ENCODE measurements around the gene HTT. TPM values are rescaled to one million over a fixed set of nuclear protein-coding genes. Genes with fewer than 3 reads are reported as not detected.

HTT gene
- total RNA-seq, 1 experiment from 2014 or later: 10.4 TPM

- no peak for DNase-seq (ENCODE audit: low read depth)
These were observed 188.8 kb downstream of the HTT start for GRCh38 chr4:3263053-3263875.

GRCh38 chr4:3263876-3264193 is 189.4 kb downstream of the HTT start:
- no peak for DNase-seq (ENCODE audit: low read depth)

DNA sequence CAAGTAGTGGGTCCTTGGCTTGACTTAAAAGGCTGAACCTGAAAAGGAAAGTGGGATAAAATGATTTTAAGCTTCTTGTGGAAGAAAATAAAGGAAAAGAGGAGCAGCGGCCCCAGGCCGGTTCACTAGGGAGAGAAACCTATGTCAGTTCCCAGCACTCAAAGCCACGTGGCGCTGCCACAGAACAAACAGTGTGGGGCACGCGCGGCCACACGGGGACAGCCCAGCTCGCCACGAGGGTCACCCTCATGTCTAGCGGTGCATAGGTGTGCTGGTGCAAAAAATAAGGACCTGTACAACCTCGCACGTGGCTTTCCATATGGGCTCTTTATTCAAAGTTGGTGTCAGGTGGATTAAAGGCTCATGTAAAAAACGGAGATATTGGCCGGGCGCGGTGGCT is 191.6 kb downstream of the HTT start:
- no peak for DNase-seq (ENCODE audit: low read depth)

DNA sequence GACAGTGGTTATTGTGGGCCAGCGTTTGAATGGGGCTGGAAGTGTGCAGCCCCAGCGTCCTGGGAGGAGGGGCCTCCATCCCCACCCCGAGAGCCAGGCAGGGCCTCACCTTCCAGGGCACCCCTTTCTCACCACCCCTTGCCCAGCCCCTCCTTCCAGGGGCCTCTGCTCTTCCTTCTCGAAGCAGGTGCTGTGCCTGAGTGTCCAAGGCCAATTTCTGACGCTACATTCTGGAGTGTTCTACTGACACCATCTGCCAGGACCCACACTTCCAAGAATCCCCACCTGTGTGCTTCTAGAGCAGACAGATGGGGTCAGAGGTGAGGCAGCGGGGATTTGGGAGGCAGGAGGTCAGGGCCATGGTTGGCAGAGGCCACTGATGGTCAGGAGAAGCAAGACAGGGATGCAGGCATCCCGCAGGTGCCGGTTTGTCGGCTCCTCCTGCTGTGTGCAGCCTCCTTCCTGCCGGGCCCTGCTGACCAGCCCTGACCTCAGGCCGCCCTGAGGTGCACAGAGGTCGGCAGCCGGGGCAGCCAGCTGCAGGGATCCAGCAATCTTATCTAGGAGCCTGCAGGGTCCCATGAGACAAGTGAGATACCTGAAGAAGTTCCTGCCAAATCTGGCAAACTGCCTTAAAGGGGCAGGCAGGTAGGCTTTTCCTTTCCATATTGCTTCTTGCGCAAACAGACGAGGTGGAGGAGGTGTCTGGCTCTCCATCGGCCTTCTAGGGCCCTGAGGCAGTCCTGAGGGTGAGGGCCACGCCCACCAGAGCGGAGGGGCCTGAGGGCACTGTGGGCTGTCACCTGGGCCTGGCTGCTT is 193.3 kb downstream of the HTT start:
- no peak for DNase-seq (ENCODE audit: low read depth)

GRCh38 chr4:3268395-3269104 is 194.1 kb downstream of the HTT start:
- DNase-seq (ENCODE audit: low read depth): no peak

- no peak for DNase-seq (ENCODE audit: low read depth)
These were observed 194.8 kb downstream of the HTT start for GRCh38 chr4:3269105-3269927.

DNA sequence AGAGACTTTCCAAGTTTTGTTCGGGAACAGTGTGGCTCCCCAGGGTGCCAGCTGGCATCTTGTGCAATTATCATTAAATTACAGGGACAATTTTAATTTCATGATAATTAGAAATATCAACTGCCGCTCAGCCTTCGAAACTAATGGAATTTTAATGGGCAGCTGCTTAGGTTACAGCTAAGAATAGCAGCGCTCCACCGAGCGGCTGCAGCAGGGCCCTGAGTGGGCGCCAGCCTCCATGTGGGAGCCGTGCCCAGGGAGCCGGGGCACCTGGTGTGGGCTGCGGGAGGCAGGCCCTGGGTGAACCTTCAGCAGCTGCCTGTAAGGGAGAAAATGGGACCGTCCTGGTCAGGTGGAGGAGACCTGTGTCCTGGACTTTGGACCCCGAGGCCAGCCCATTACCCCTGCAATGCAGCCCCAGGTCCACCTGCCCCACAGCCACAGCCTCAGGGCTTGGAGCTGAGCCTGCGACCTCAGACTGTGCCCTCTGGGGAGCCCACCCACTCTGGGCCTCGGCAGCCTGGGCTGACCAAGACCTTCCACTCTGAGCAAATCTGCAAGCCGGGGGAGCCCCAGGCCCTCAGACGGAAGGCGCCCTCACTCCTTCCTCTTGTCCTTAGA is 195.6 kb downstream of the HTT start:
- no peak for DNase-seq (ENCODE audit: low read depth)

DNA sequence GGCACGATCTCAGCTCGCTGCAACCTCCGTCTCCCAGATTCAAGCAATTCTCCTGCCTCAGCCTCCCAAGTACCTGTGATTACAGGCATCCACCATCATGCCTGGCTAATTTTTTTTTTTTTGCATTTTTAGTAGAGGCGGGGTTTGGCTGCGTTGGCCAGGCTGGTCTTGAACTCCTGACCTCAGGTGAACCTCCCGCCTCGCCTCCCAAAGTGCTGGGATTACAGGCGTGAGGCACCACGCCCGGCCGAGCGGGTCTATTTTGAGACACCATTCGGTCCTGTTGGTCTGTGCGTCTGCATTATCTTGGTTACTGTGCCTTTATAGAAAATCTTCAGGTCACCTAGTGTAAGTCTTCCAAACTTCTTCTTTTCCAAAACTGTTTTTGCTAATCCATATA is 196.7 kb downstream of the HTT start:
- no peak for DNase-seq (ENCODE audit: low read depth)

GRCh38 chr4:3276986-3277385 is 202.5 kb downstream of the HTT start:
- peak; percentile 85 for DNase-seq (ENCODE audit: low read depth)

GRCh38 chr4:3280466-3280865 is 206.0 kb downstream of the HTT start:
- DNase-seq (ENCODE audit: low read depth): no peak

GRCh38 chr4:3283483-3283882 is 209.0 kb downstream of the HTT start:
- no peak for DNase-seq (ENCODE audit: low read depth)

DNA sequence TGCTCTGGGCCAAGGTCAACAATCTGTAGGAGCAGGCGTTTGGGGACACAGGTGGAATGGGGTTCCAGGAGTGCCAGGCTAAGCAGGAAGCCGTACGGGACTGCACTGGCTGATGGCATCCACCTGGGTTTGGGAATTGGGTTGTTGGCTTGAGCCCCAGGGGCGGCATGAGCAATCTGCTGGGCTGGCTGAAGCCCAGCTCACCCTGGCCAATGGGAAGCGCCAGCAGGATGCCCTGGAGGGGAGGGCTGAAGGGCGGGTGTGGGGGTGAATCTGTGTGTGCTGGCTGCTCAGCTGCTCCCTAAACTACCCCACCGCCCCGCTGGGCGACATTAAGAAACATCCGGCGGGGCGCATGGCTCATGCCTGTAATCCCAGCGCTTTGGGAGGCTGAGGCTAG is 209.4 kb downstream of the HTT start:
- peak; percentile 82 for DNase-seq (ENCODE audit: low read depth)

- no peak for DNase-seq (ENCODE audit: low read depth)
These were observed 210.5 kb downstream of the HTT start for GRCh38 chr4:3284734-3285557.

DNA sequence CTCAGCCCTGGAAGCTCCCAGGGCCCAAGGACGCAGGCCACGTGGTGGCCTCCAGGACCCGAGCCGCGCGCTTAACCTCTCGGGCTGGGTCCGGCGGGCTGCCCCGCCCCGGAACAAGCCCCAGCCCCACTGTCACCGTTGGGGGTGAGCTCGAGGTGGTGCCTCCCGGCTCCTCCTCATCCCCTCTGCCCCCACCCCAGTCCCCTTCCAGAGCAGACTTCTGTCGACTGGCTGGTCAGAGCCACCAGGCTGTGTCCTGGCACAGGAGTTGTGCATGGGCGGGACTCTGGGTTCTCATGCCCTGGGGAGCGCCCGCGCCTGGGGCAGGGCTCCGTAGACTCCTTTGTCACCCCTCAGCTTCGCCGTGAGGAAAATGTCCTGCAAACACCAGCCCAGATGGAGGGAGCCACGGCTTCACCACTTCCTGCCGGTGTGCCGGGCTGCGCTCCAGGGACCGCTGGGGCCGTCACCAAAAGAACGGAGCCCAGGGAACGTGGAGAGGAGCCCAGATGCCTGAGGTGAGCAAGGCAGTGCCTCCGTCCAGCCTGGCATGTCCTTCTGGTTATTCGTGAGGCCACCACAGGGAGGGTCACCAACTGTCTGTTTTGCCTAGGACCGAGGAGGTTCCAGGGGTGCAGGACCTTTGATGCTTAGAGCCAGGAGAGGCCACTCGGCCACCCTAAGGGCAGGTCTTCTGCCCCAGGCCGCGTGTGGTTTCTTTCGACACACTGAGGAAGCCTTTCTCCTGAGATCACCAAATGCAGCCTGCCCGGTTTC is 211.3 kb downstream of the HTT start:
- peak; percentile 75 for DNase-seq (ENCODE audit: low read depth)

GRCh38 chr4:3286335-3287175 is 212.1 kb downstream of the HTT start:
- no peak for DNase-seq (ENCODE audit: low read depth)

DNA sequence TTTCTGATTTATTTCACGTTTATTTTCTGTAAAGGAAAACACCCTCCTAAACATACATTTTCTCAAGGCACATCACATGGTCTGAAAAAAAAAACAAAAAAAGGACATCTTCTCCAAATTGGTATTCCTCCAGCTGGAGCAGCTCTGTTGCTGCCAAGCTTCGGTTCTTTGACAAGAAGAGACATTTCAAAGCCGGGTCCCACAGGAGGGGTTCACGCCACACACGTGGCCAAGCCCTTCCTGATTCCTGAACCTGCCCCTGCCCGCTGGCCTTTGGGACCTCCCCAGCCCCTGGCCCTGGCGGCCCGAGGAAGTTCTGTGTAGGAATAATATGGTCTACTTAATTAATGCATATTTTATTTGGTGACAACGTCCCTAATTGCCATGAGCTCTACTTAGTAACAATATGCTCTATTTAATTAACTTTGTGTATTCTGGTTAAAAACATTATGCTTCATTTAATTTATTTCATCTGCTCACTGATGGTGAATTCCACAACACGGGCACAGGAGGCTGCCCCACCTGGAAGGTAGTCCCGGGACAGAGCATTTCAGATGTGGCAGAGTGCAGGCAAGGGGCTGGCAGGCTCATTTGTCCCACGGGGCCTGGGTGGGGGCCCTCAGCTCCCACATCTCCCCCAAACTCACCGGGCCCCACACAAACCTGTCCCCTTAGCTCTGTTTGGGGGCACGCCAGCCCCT is 212.9 kb downstream of the HTT start:
- no peak for DNase-seq (ENCODE audit: low read depth)

DNA sequence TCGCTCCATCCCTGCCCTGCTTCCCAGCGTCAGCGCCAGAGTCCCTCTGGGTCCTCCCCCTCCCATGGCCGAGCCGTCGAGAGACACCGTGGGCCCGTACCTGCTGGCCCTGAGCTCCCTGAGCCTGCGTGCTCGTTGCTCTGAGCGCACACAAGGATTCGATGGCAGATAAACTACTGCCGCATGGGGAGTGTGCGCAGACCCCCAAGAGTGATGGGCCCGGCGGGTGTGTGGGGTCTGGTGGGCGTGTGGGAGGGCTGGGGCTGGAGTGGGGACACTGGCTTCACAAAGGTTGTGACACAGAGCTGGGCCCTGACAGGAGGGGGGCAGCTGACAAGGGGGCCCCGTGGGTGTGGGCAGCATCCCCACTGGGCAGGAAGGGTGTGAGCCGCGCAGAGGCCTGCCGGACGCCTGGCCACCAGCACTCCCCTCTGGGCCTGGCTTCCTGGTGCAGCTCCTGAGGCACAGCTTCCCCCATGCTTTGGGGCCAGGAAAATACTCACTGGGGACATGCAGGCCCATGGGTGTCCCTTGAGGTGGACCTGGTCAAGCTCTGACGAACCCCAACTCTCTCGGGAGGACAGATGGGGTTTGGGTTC is 213.6 kb downstream of the HTT start:
- DNase-seq (ENCODE audit: low read depth): no peak

All from Daoy (cell line).